ENCODE data around the gene ABHD15. TPM values are rescaled to one million over a fixed set of nuclear protein-coding genes. Genes with fewer than 3 reads are reported as not detected.

The ABHD15 gene
- total RNA-seq, 4 donors from 2014 or later, result 19.0 to 41.2 (median 32.2) TPM

- Histone ChIP-seq H3K4me1 (peaks cover 5 to 13% (median 7%) of the 10 kb centered on the region in 4 donors), H3K27ac (no peak overlapping the region), H3K4me3 (no peak overlapping the region), H3K27me3 (no peaks in the 10 kb centered on the region), H3K9me3 (peaks cover 0 to 4% (median 0%) of the 10 kb centered on the region in 4 donors), H3K36me3 (no peaks in the 10 kb centered on the region)
- TF ChIP-seq CTCF (IDR thresholded peaks at IDR 0.05) (no peak), POLR2A (IDR thresholded peaks at IDR 0.05) (no peak)
- DNase-seq, result no peak
Measured at GRCh38 chr17:29608986-29609385, 42.1 kb upstream of the ABHD15 start.

- Histone ChIP-seq H3K9me3 (peaks cover 0 to 4% (median 0%) of the 10 kb centered on the region in 4 donors), H3K4me3 (no peak overlapping the region), H3K27me3 (no peaks in the 10 kb centered on the region), H3K36me3 (no peaks in the 10 kb centered on the region), H3K27ac (no peak overlapping the region), H3K4me1 (no peaks in the 10 kb centered on the region)
- DNase-seq, result no peak
- TF ChIP-seq POLR2A (IDR thresholded peaks at IDR 0.05) (no peak), CTCF (IDR thresholded peaks at IDR 0.05) (no peak)
Measured at GRCh38 chr17:29607557-29608195, 40.8 kb upstream of the ABHD15 start.

GRCh38 chr17:29603109-29603674, 36.4 kb upstream of the ABHD15 start:
- TF ChIP-seq POLR2A (IDR thresholded peaks at IDR 0.05), result no peak
- TF ChIP-seq CTCF (IDR thresholded peaks at IDR 0.05), result no peak
- Histone ChIP-seq H3K27ac (no peak overlapping the region), H3K36me3 (no peaks in the 10 kb centered on the region), H3K4me1 (no peaks in the 10 kb centered on the region), H3K27me3 (no peaks in the 10 kb centered on the region), H3K9me3 (no peaks in the 10 kb centered on the region), H3K4me3 (no peak overlapping the region)
- no peak for DNase-seq

GRCh38 chr17:29597361-29598172, 30.7 kb upstream of the ABHD15 start:
- DNase-seq, result no peak
- Histone ChIP-seq H3K9me3 (no peaks in the 10 kb centered on the region), H3K4me3 (no peak overlapping the region), H3K27me3 (no peaks in the 10 kb centered on the region), H3K4me1 (peaks cover 0 to 13% (median 10%) of the 10 kb centered on the region in 4 donors), H3K36me3 (no peaks in the 10 kb centered on the region), H3K27ac (no peak overlapping the region)
- TF ChIP-seq POLR2A (IDR thresholded peaks at IDR 0.05), result no peak
- TF ChIP-seq CTCF (IDR thresholded peaks at IDR 0.05), result no peak

- Histone ChIP-seq H3K4me3 (no peak overlapping the region), H3K9me3 (no peaks in the 10 kb centered on the region), H3K27me3 (no peaks in the 10 kb centered on the region), H3K27ac (no peak overlapping the region), H3K36me3 (no peaks in the 10 kb centered on the region), H3K4me1 (peaks cover 0 to 20% (median 16%) of the 10 kb centered on the region in 4 donors)
- TF ChIP-seq POLR2A (IDR thresholded peaks at IDR 0.05) (no peak), CTCF (IDR thresholded peaks at IDR 0.05) (no peak)
- DNase-seq, result no peak
Measured at GRCh38 chr17:29596811-29597210, 30.0 kb upstream of the ABHD15 start.

Measured in Peyer's patch (tissue), 4 donors.